Lower leg skin (tissue), 3 donors: ENCODE results near the gene PDGFD.

Experiments
- POLR2A ChIP-seq, 2 donors: fragments of 450-650 bp; IDR thresholded peaks; one replicate each; pipeline ENCODE4 v1.6.1; 2016 to 2017; ENCODE audit warnings: antibody characterized with exemption in 2 of 2, mild to moderate bottlenecking in 1 of 2, moderate library complexity in 1 of 2
- TF ChIP-seq, protein P1 (sequence below), 3 donors: fragments of 450-650 bp; IDR thresholded peaks; one replicate each; pipeline ENCODE4 v1.5.1; 2016; ENCODE audit warnings: antibody characterized with exemption in 3 of 3, mild to moderate bottlenecking in 3 of 3, moderate library complexity in 2 of 3

DNA sequence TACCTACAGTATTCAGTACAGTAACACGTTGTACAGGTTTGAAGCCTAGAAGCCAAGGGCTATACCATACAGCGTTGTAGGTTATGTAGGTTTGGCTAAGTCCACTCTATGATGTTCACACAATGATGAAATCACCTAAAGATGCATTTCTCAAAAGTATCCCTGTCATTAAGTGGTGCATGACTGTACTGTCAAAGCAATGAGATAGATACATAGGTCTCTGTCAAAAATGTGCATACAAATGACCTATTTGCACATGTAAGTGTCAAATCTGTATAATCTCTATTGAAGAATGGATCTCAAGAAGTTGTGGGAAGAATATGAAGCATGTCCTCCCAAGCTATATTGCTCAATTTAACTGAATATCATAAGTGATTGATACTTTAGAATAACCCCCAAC, 139.4 kb downstream of the PDGFD start:
- TF ChIP-seq POLR2A (IDR thresholded peaks at IDR 0.05) = no peak
- TF ChIP-seq, protein P1, sequence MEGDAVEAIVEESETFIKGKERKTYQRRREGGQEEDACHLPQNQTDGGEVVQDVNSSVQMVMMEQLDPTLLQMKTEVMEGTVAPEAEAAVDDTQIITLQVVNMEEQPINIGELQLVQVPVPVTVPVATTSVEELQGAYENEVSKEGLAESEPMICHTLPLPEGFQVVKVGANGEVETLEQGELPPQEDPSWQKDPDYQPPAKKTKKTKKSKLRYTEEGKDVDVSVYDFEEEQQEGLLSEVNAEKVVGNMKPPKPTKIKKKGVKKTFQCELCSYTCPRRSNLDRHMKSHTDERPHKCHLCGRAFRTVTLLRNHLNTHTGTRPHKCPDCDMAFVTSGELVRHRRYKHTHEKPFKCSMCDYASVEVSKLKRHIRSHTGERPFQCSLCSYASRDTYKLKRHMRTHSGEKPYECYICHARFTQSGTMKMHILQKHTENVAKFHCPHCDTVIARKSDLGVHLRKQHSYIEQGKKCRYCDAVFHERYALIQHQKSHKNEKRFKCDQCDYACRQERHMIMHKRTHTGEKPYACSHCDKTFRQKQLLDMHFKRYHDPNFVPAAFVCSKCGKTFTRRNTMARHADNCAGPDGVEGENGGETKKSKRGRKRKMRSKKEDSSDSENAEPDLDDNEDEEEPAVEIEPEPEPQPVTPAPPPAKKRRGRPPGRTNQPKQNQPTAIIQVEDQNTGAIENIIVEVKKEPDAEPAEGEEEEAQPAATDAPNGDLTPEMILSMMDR (IDR thresholded peaks at IDR 0.05) = no peak
